HG02610 (cell line): Measurements from ENCODE around the gene TPK1.
A peak's percentile ranks its signal among the peaks of the same experiment; 100 is the strongest.
"Not testable (repeated sequence)": the region's sequence is repeated elsewhere in the genome, so short reads cannot be mapped to it uniquely, and the experiment has no call there.

ENCODE experiments used
- ATAC-seq: cut with Tn5 transposase; IDR thresholded peaks from one replicate; pipeline ENCODE4 v1.9.1; 2021; ENCODE audit warnings: mild to moderate bottlenecking, moderate library complexity; ENCODE audit not compliant: unreplicated experiment

Gene TPK1

GRCh38 chr7:144729226-144729625, 106.6 kb downstream of the TPK1 start:
- ATAC-seq, result no peak

- ATAC-seq, result no peak
Measured at GRCh38 chr7:144728551-144728950, 107.3 kb downstream of the TPK1 start.

- not testable (repeated sequence) for ATAC-seq
Measured at GRCh38 chr7:144726840-144727239, 109.0 kb downstream of the TPK1 start.

- ATAC-seq, result peak; percentile 94
Measured at GRCh38 chr7:144725070-144725469, 110.8 kb downstream of the TPK1 start.

- ATAC-seq, result no peak
Measured at GRCh38 chr7:144723301-144723700, 112.6 kb downstream of the TPK1 start.

- no peak for ATAC-seq
Measured at GRCh38 chr7:144720710-144721109, 115.1 kb downstream of the TPK1 start.

- ATAC-seq, result no peak
Measured at GRCh38 chr7:144720149-144720548, 115.7 kb downstream of the TPK1 start.

GRCh38 chr7:144717720-144718119, 118.1 kb downstream of the TPK1 start:
- no peak for ATAC-seq

GRCh38 chr7:144713850-144714249, 122.0 kb downstream of the TPK1 start:
- peak; percentile 79 for ATAC-seq

- no peak for ATAC-seq
Measured at GRCh38 chr7:144710791-144711190, 125.1 kb downstream of the TPK1 start.

- ATAC-seq, result no peak
Measured at GRCh38 chr7:144709066-144709465, 126.8 kb downstream of the TPK1 start.

- no peak for ATAC-seq
Measured at GRCh38 chr7:144691240-144691639, 144.6 kb downstream of the TPK1 start.

GRCh38 chr7:144682581-144683280, 153.1 kb downstream of the TPK1 start:
- no peak for ATAC-seq

- ATAC-seq, result no peak
Measured at GRCh38 chr7:144676492-144676891, 159.4 kb downstream of the TPK1 start.

GRCh38 chr7:144674550-144674949, 161.3 kb downstream of the TPK1 start:
- ATAC-seq, result no peak

- ATAC-seq, result no peak
Measured at GRCh38 chr7:144672869-144673268, 163.0 kb downstream of the TPK1 start.

- no peak for ATAC-seq
Measured at GRCh38 chr7:144671429-144671828, 164.4 kb downstream of the TPK1 start.

- no peak for ATAC-seq
Measured at GRCh38 chr7:144670218-144670617, 165.6 kb downstream of the TPK1 start.

GRCh38 chr7:144668503-144668902, 167.3 kb downstream of the TPK1 start:
- ATAC-seq, result no peak

- ATAC-seq, result no peak
Measured at GRCh38 chr7:144665689-144666381, 170.0 kb downstream of the TPK1 start.

- ATAC-seq, result no peak
Measured at GRCh38 chr7:144659211-144659610, 176.6 kb downstream of the TPK1 start.

GRCh38 chr7:144656965-144657517, 178.8 kb downstream of the TPK1 start:
- no peak for ATAC-seq
